AG04450 (cell line): ENCODE results near the gene TMEM221. TPM values are rescaled to one million over a fixed set of nuclear protein-coding genes. Genes with fewer than 3 reads are reported as not detected.

ENCODE experiments used
- CTCF ChIA-PET: fragments of 300-600, 350-600 bp; formaldehyde crosslinking; extraction: SDS; loops from one replicate; lab custom pipeline; 2022; ENCODE audit warnings: antibody characterized with exemption, inconsistent platforms; lab: Charles Lee
- POLR2A ChIA-PET: fragments of 350-600 bp; formaldehyde crosslinking; extraction: SDS; loops from one replicate; lab custom pipeline; 2021; ENCODE audit warnings: antibody characterized with exemption, inconsistent platforms; lab: Yijun Ruan, JAX
- DNase-seq: peaks from one replicate; pipeline ENCODE4 v3.0.0-alpha.2; 2011; ENCODE audit warnings: low read depth, low spot score
- H3K27ac ChIP-seq: one replicate; pipeline ENCODE4 v1.5.1; 2012; ENCODE audit warnings: low read depth, low read length, control low read depth
- H3K27me3 ChIP-seq: one replicate; pipeline ENCODE4 v1.6.0; 2012; ENCODE audit warnings: low read length; ENCODE audit not compliant: control insufficient read depth, insufficient read depth
- H3K4me3 ChIP-seq: 2 replicates; pipeline ENCODE4 v1.5.1; 2011; ENCODE audit warnings: mild to moderate bottlenecking, low read depth, low read length, control low read depth
- H3K9me3 ChIP-seq: 2 replicates; pipeline ENCODE4 v1.5.1; 2012; ENCODE audit warnings: low read length; ENCODE audit not compliant: control insufficient read depth, insufficient read depth
- polyA plus RNA-seq: library from polyadenylated mRNA; depleted of rRNA; stranded (reverse); fragments of >200 nt; gene quantifications from 2 replicates; pipeline ENCODE4 v1.2.3, GENCODE V29; 2011
- TF ChIP-seq, protein P1 (sequence below): IDR thresholded peaks from 2 replicates; pipeline ENCODE4 v1.5.1; 2011; ENCODE audit warnings: low read depth, low read length, control low read depth, inconsistent platforms

The TMEM221 gene
- polyA plus RNA-seq, 1 experiment: 0.05 TPM

DNA sequence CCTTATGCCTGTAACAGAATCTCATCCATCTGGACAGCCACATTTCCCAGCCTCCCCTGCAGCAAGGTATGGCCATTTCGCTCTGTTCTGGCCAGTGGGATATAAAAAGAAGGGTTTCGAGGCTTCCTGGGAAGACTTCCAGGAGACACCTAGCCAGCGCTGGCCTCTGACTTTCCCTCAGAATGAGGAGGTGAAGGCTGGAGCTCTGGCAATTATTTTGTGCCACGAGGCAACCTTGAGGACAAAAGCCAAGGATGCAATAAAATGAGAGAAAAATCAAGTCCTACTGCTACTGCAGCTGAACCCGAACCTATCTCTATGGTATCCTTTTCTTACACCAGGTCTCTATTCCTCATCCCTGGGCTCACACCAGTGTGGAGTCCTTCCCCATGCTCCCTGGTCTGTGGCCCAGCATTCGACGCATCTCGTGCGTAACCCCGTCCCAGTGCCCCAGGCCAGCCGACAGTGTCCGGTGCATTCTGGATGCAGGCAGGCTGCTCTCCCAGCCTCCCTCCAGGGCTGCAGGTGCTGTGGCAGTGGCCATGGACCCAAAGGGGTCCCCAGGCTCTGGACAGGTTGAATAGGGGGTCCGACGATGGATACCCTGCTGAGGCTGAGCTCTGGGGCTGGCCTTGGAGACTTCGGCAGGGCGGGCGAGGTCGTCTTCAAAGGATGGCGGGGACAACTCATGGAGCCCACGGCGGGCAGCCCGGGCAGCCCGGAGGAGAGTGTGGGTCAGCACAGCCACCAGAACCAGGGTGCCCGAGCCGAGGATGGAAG, 12.2 kb downstream of the TMEM221 start:
- TF ChIP-seq, protein P1, sequence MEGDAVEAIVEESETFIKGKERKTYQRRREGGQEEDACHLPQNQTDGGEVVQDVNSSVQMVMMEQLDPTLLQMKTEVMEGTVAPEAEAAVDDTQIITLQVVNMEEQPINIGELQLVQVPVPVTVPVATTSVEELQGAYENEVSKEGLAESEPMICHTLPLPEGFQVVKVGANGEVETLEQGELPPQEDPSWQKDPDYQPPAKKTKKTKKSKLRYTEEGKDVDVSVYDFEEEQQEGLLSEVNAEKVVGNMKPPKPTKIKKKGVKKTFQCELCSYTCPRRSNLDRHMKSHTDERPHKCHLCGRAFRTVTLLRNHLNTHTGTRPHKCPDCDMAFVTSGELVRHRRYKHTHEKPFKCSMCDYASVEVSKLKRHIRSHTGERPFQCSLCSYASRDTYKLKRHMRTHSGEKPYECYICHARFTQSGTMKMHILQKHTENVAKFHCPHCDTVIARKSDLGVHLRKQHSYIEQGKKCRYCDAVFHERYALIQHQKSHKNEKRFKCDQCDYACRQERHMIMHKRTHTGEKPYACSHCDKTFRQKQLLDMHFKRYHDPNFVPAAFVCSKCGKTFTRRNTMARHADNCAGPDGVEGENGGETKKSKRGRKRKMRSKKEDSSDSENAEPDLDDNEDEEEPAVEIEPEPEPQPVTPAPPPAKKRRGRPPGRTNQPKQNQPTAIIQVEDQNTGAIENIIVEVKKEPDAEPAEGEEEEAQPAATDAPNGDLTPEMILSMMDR: no peak
- Histone ChIP-seq H3K27me3 (no peaks in the 10 kb centered on the region), H3K4me3 (no peak overlapping the region), H3K27ac (no peak overlapping the region), H3K9me3 (peaks cover 5% of the 10 kb centered on the region; the same call in 1 of the 2 replicates)
- ChIA-PET CTCF (no interaction called here), POLR2A (no interaction called here)
- no peak for DNase-seq

DNA sequence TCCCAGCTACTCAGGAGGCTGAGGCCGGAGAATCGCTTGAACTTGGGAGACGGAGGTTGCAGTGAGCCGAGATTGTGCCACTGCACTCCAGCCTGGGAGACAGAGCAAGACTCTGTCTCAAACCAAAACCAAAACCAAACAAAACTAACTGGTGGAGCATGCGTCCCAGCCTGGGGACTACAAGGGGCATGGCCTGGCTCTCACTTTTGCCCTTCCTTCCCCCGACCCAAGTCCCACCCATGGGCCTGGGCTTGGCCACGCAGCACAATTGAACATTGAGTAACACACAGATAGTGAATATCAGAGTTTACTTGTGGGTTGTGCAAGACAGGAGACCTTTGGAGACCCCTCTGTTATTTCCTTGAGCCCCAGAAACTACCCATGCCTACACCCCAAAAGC, 13.2 kb downstream of the TMEM221 start:
- Histone ChIP-seq H3K27ac (no peak overlapping the region), H3K4me3 (no peak overlapping the region), H3K27me3 (no peaks in the 10 kb centered on the region), H3K9me3 (peaks cover 5% of the 10 kb centered on the region; the same call in 1 of the 2 replicates)
- CTCF ChIA-PET: no interaction called here
- no peak for DNase-seq
- TF ChIP-seq, protein P1: no peak
- POLR2A ChIA-PET: no interaction called here

DNA sequence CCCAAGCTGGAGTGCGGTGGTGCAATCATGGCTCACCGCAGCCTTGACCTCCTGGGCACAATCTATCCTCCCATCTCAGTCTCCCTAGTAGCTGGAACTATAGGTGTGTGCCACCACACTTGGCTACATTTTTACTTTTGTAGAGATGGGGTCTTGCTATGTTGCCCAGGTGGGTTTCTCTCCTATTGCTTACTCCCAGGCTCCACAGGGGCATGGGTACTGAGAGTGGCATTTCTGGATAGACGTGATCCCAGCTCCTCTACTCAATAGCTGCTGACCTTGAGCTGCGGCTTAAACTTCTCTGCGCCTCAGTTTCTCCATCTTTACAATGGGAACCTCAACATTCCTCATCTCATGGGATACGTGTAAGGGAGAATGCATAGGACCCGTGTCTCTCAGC, 17.1 kb downstream of the TMEM221 start:
- H3K9me3 ChIP-seq: peaks cover 2% of the 10 kb centered on the region; the same call in 1 of the 2 replicates
- H3K27ac ChIP-seq: no peak overlapping the region
- H3K4me3 ChIP-seq: no peak overlapping the region
- TF ChIP-seq, protein P1: no peak
- ChIA-PET CTCF (no interaction called here), POLR2A (no interaction called here)
- no peaks in the 10 kb centered on the region for H3K27me3 ChIP-seq
- no peak for DNase-seq

DNA sequence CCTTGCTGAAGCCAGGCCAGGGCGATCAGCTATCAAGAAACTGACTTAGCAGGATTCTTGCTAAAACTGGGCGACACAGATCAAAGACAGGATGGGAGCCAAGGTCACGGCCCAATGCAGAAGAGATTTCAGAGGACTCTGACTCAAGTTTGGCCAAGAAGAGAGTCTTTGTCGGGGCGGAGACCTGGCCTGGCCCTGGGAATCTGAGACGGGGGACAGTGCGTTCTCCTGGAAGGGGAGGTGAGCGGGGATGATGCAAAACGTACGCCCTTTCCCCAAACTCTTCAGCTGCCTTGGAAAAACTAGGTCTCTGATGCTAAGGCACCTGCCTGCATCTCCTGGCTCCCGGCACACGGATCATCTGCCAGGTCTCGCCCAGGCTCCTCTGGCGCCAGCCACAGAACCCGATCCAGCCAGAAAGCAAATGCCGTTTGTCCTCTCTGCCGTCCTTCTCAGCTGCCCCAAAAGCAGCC, 18.8 kb downstream of the TMEM221 start:
- DNase-seq: no peak
- TF ChIP-seq, protein P1: no peak
- no peak overlapping the region for H3K4me3 ChIP-seq
- POLR2A ChIA-PET: interaction anchor here (0.7 to 1.8 kb wide), 3 partner anchors 10 to 404 kb away, joined by 7 to 15 read pairs (median 7); partner anchors contain the start of gene MVB12A
- no peaks in the 10 kb centered on the region for H3K27me3 ChIP-seq
- H3K27ac ChIP-seq: no peak overlapping the region
- no peaks in the 10 kb centered on the region for H3K9me3 ChIP-seq
- CTCF ChIA-PET: interaction anchor here (1.0 kb wide), 1 partner anchor 12 kb away, joined by 5 read pairs; no protein-coding TSS in a partner anchor

DNA sequence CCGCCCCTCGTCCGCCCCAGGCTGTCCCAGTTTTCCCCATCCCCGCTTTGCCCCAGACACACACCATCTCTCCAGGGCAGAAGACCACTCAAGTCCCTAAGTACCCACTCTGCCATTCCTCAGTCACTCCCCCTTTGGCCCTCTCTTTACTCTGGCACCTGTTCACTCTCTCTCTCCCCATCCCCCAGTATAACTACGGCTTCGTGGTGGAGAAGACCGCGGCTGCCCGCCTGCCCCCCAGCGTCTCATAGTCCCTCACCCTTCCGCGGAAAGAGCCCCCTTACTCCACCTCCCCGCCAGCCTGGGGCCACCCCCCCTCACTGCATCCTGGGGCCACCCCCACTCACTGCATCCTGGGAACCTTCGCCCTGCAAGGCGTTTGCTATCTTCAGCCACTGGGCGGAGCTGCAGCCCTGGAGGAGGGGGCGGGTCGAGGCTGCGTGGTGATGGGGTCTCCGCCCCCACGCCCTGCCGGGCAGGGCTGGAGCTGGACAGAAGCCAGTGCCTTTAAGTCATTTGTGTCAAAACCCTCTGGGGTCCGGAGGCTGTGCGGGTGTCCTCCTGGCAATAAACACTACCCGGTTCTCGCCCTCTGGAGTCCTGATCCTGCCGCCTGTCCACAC, 23.6 kb downstream of the TMEM221 start:
- CTCF ChIA-PET: interaction anchor here (0.7 kb wide), 1 partner anchor 60 kb away, joined by 3 read pairs; no protein-coding TSS in a partner anchor
- TF ChIP-seq, protein P1: peak; percentile 58
- no peak overlapping the region for H3K4me3 ChIP-seq
- POLR2A ChIA-PET: no interaction called here
- no peak for DNase-seq
- no peaks in the 10 kb centered on the region; the same call in 1 of the 2 replicates for H3K9me3 ChIP-seq
- no peak overlapping the region for H3K27ac ChIP-seq
- H3K27me3 ChIP-seq: no peaks in the 10 kb centered on the region
